Hindlimb muscle (tissue), 1 donor: ENCODE data around the gene GSTM2. TPM values are rescaled to one million over a fixed set of nuclear protein-coding genes. Genes with fewer than 3 reads are reported as not detected.

Experiments
- DNase-seq: peaks from one replicate; pipeline ENCODE4 v3.0.0-alpha.2; 2013
- polyA plus RNA-seq: library from polyadenylated mRNA; unstranded; fragments of 120-200 nt; gene quantifications from one replicate; pipeline ENCODE4 v1.2.1, GENCODE V29; 2013; ENCODE audit not compliant: insufficient read length

GSTM2 gene
- polyA plus RNA-seq = 157 TPM

DNA sequence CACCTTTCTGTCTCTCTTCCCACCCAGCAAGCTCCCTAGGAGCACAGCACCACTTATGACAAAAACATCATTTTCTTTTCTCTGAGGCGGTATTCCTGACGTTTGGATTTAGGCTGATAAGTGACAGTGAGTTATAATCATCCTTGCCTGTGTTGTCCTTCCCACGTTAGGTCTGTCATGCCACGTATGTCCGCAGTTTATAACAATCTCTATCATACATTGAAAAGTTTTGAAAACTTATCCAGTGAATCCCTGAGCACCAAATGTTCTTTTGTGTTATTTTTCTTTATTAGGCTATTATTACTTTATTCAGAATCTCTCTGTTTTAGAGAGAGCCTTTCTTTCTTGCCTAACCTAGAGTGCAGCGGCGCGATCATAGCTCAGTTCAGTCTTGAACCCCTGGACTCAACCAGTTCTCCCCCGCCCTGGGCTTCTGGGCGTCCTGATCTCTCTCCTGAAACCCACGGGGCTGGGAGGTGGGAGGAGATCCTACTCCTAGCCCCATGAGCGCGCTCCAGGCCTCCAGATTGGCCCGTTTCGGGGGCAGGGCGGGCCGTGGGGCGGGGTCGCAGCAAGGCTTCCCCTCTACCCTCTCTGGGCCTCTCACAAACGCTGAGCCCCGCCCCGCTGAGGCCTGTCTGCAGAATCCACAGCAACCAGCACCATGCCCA lies at the start of gene GSTM2:
GSTM2 (plus strand) TSS at position 606 of the 671 bp plus-strand sequence; CDS start at position 665, 59 bp downstream.
- DNase-seq = peak; percentile 94

DNA sequence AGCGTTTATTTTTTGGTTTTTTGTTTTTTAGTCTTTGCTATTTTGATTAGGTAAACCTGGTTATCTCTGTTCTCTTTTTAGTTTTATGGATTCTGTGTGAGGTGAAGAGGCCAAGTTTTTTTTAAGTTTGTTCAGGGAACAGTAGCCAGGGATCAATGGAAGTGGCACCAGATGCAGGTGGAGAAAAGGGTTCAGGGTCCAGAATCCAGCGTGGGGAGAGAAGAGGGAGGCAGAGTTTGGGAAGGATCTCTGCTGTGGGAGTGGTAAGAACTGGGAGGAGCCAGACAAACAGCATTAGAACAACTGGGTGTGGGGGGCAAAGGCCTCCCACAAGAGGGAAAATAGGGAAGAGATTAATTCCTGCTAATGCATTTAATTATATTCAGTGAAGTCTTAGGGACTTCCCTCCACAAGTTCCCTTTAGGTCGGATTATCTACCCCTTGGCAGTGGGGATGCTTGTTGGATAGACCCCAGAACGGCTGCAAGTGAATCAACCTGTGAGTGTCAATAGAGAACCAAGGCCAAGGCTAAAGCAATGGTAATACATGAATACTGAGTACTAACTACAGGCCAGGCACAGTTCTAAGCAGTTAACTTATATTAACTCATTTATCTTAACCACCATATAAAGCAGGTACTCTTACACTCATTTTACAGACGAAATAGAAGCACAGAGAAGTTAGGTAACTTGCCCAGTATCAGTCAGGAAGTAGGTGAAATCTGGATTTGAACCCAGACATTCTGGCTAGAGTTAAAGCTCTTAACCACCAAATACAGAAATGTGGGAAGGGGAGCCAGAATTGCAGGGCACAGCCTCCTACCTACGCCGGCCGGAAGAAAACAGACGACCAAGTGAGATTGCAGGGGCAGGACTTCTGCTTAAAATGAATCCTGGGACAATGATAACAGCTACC lies 48.9 kb upstream of the GSTM2 start:
- no peak for DNase-seq

DNA sequence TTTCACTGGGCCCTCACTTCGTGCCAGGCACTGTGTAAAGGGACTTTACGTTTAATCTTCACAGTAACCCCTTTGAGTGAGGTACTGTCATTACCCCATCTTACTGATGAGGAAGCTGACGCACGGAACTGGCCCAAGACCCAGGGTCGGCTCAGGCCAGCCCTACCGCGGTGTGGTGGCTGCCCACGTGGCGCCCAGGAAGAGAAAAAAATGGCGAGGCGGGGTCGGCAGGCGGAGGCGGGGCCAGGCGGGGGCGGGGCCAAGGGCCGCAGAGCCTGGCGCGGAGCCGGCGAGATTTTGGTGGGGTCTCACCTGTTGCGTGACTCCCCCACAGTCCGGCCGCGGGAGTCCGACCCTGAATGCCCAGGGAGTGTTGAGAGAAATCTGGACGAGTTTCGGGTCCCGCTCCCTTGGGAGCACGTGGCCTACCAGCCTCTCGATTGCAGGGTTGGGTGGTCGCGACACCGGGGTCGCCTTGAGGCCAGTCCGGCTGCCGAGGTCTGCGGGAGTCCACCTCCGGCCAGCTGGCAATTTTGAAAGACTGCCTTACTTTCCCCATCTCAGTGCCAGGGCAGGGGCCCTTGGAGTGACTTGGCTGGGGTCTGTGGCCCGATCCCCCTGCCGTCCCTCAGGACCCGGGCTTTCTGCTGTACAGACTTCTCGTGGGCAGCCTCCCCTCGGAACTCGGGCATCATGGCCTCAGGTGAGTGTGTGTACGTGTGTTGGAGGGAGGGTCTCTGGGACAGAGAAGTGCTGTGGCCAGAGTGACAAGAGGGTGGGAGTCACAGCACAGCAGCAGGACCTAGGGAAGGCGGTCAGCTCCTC lies 48.1 kb upstream of the GSTM2 start, which contains the start of the genes AMPD2 and GNAT2:
AMPD2 (plus strand) TSS at position 262 of the 825 bp plus-strand sequence. CDS start 1,339 bp downstream, outside the sequence.
GNAT2 (minus strand) TSS at position 41 of the 825 bp plus-strand sequence. CDS start 6,746 bp downstream, outside the sequence.
- DNase-seq = peak; percentile 83

DNA sequence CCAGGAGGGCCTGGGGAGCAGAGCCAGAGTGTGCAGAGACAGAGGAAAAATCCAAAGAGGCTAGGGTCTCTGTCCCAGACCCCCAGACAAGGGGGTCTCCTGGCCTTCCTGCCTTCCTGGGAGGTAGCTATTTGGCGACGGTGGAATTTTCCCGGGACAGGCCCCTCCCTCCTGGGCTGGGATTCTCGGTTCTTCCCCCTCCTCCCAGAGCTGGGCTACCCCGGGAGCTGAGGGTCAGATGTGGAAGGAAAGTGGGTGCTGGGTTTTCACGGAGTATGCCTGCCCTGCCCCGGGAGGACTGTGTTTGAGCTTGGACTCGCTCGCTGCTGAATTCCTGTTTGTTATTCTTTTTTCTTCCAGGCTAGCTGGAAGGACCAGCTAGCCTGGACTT lies 47.5 kb upstream of the GSTM2 start:
- peak; percentile 76 for DNase-seq

DNA sequence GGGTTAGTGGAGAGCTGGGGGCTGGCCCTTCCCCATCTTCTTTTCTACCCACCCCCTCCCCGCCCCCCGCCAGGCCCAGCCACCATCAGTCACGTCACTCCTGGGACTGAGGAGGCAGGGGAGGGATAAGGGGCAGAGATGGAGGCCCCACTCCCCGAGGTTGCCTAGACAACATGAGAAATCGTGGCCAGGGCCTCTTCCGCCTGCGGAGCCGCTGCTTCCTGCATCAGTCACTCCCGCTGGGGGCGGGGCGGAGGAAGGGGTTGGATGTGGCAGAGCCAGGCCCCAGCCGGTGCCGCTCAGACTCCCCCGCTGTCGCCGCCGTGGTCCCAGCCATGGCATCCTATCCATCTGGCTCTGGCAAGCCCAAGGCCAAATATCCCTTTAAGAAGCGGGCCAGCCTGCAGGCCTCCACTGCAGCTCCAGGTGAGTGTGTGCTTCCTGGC lies 47.0 kb upstream of the GSTM2 start:
- DNase-seq = peak; percentile 94

DNA sequence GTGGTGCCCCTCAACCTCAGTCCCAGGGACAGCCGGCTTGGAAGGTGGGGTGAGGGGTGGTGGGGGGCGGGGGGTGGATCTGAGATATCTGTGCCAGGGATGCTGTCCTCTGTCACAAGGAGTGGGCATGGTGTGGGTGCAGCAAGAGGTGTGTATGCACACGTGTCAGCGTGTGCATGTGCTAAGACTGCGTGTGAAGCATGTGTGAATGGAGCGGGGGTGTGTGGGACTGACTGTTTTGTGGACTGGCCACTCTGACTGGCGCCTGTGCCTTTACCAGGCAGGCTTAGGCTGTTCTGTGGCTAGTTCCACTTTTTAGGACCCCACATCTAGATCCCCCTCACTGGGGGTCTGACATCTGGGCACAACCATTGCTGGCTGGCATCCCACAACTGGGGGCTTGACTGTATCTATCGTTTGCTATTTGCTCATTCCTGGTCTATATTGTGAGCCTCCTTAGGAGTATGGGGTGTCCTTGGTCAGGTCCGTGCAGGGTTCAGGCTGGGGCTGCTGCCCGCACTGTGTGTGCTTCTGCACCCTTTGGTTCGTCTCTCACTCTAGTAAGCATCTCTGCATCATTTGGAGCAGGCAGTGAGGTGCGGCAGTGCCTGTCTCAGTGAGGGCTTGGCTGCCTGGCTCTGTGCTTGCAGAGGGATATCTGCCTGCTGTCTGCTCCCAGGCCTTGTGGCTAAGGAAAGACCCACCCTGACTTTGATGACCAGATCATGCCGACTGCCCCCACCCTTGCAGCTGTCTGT lies 46.3 kb upstream of the GSTM2 start:
- DNase-seq = no peak

DNA sequence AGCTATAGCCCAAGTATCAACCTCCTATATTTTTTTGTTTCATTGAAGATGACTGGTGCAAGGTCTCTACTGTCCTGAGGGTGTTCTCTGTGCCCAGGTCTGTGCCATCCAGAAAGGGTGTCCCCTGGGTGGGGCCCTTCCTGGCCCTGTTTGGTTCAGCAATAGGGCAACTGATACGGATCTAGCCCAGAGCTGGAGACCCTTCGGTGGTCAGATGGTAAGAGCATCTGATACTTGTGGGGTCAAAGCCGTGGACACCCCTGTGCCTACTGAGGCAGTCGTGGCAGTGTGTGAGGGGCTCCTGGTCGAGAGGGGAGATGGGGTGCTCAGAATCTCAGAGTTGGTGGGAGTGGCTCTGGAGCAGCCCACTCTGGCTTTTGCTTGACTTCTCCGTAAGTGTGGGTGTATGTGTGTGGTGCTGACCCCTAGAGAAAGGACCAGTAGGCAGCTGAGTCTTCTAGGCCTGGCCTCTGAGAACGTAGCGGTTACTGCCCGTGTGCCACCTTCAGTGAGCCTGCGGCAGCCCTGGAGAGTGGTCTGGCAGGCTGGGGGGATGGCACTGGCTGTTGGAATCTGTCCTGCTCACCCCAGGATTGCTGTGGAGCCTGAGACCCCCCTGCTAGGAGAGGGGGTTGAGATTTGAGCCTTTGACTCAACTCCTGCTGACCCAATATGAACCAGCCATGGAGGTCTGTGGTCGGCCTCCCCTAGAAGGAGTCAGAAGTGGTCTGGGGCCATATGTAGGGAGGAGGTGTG lies 45.5 kb upstream of the GSTM2 start:
- no peak for DNase-seq

DNA sequence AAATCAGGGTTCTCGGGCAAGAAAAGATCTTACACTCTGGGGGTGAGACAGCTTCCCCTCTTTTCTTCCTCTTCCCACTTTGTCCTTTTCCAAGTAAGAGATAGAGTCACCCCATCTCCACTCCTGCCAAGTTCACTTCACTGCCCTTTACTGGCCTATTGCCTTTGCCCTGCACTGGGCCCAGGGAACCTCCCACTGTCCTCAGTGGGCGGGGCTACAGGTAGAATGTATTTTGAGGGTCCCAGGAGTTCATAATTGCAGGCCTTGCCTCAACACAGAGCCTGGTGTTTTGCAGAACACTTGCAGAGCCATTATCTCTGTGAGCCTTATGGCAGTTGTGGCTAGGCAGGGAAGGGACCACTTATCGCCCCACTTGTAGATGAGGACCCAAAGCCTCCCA lies 45.0 kb upstream of the GSTM2 start:
- DNase-seq = no peak

DNA sequence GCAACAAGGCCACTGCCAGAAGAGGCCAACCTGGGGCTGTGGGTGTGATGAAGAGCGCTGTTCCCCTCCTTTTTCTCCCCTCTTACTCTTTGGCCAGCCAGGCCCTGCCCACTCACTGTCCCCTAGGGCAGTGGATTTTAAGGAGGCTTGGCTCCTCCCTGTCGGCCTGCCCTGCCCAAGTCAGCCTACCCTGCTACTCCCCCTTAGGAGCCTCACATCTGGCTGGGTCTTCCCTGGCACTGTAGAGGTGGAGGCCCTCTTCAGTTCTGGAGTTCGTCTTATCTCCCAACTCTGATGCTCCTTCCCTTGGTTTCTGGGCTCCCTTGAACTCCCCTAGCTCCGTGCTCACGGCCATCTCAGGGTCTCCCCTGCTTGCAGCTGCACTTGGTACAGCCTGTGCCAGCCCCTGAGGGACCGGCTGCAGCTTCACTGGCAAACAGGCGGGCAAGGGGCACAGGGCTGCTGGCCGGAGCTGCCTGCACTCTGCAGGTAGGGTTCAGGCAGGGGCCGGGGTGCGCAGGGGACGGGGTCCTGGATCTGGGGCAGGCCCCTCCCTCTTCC lies 44.2 kb upstream of the GSTM2 start:
- no peak for DNase-seq

DNA sequence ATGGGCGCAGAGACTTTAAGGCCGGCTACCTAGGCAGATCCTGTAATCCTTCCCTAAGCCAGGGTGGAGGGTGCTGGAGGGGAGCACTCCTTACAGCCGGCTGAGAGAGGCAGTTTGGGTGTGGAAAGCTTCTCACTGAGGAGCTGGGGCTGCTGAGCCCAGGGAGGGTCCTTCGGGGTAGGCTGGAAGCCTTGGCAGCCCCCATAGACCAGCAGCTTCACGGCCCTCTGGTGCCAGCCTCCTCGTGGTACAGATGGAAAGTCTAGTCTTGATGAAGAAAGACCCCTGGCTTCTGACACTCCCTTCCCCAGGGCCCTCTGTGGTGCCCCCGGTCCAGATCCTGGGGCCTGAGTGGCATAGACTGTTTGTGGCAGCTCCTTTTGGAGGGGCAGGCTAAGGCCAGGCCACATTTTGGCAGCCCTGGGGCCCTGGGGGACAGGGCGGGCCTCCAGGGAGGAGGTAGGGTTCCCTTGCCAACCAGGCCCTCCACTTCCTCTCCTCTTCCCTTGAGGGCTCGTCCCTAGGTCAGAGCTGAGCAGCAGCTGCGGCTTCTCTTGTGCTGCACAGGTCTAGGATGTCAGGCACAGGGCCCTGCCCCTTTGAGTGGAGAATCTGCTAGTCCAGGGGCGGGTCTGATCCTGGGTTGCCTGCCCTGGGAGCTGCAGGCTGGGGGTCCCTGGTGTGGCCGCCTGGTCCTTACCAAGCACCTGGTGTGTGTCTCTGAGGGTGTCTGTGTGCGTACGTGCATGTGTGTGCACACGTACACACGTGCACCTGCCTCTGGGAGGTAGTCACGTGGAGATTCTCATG lies 43.5 kb upstream of the GSTM2 start:
- DNase-seq = no peak

DNA sequence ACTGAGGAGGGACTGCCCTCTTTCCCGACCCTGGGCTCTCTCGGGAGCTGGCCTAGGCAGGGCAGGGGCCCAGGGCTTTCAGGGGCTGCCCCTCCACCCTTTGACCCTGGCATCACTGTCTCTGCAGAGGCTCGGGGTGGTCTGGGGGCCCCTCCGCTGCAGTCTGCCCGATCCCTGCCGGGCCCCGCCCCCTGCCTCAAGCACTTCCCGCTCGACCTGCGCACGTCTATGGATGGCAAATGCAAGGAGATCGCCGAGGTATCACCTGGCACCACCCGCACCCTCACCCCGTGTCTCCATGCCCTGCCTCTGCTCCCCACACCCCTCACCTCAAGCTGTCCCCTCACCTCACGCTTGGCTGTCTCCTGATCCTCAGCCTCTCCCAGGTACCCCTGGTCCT lies 42.7 kb upstream of the GSTM2 start:
- no peak for DNase-seq

DNA sequence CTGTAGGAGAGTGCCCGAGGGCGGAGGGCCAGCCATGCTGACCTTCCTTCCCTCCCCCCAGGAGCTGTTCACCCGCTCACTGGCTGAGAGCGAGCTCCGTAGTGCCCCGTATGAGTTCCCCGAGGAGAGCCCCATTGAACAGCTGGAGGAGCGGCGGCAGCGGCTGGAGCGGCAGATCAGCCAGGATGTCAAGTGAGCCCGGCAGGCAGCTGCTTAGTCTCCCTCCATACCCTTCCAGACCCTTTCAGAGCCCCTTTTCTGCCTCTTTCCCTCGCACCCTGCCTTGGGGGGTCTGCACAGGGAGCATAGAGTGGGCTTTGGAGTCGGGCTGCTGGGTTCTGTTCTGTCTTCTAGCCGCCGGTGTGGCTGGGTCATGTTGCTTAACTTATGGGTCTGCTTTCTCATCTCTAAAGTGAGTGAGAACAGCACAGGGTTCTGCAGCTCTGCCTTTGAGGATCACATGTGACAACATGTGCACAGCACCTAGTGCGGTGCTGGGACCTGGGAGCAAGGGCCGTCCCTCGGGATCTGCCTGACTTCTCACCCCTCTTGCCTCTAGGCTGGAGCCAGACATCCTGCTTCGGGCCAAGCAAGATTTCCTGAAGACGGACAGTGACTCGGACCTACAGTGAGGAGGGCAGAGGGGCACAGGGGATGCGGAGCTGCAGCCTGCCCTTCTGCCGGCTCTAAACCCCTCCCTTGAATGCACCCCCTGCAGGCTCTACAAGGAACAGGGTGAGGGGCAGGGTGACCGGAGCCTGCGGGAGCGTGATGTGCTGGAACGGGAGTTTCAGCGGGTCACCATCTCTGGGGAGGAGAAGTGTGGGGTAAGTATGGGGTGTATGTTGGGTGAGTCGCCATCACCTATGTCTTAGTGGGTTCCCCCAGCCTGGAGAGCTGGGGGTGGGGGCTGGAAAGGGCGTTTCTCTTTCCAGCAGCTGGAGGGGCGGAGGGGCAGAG lies 42.0 kb upstream of the GSTM2 start:
- DNase-seq = no peak

DNA sequence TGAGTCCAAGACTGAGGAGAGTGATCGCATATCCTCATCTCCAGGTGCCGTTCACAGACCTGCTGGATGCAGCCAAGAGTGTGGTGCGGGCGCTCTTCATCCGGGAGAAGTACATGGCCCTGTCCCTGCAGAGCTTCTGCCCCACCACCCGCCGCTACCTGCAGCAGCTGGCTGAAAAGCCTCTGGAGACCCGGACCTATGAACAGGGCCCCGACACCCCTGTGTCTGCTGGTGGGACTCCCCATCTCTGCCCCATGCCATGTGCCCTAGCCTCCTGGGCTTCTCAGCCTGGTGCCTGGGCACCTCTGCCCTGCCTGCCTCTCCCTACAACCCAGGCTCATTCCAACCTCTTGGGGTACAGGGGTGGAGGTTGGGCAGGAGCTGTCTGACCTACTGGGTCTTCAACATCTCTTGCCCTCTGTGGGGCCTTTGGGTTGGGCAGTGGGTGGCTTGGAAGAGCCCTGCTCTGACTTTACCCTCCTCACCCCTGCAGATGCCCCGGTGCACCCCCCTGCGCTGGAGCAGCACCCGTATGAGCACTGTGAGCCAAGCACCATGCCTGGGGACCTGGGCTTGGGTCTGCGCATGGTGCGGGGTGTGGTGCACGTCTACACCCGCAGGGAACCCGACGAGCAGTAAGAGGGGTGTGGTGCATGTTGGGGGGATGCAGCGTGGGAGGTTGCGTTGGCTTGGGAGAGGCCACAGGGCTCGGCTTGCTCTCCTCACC lies 41.0 kb upstream of the GSTM2 start:
- no peak for DNase-seq

DNA sequence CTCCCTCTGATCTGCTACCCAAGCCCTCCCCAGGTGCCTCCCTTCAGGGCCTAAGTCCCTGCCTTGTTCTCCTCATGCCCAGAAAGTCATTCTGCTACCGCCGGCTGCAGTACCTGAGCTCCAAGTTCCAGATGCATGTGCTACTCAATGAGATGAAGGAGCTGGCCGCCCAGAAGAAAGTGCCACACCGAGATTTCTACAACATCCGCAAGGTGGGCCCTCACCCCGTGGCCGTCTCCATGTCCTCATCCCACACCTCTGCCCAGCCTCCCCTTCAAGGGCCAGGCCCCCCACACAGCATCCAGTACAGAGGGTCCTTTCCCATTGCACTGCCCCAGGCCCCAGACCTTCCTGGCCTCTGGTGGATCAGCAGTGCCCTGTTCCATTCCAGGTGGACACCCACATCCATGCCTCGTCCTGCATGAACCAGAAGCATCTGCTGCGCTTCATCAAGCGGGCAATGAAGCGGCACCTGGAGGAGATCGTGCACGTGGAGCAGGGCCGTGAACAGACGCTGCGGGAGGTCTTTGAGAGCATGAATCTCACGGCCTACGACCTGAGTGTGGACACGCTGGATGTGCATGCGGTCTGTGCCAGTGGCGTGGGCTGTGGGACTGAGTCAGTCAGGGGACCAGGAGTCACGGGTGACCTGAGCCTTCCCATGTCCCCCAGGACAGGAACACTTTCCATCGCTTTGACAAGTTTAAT lies 40.0 kb upstream of the GSTM2 start:
- no peak for DNase-seq

DNA sequence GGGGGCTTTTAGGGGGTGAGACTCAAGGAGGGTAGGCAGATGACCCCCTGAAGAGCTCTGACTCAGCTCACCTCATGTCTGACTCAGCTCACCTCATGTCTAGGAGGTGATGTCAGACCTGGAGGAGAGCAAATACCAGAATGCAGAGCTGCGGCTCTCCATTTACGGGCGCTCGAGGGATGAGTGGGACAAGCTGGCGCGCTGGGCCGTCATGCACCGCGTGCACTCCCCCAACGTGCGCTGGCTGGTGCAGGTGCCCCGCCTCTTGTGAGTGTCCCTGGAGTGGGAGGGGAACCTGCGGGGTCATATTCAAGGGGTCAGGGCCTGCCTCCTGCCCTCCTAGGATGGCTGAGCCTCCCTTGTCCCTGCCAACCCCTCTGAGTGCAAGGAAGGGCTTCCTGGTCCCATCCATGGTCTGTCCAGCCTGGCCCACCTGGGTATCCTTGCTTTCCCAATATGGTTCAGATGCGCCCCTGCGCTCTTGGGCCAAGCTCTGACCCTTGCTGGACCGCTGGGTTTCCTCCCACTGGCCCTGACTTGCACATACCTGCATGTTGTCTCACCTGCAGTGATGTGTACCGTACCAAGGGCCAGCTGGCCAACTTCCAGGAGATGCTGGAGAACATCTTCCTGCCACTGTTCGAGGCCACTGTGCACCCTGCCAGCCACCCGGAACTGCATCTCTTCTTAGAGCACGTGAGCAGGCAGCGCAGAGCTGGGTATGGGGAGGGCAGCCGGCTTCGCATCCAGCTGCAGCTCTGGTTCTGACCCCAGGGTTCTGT lies 39.1 kb upstream of the GSTM2 start:
- no peak for DNase-seq

DNA sequence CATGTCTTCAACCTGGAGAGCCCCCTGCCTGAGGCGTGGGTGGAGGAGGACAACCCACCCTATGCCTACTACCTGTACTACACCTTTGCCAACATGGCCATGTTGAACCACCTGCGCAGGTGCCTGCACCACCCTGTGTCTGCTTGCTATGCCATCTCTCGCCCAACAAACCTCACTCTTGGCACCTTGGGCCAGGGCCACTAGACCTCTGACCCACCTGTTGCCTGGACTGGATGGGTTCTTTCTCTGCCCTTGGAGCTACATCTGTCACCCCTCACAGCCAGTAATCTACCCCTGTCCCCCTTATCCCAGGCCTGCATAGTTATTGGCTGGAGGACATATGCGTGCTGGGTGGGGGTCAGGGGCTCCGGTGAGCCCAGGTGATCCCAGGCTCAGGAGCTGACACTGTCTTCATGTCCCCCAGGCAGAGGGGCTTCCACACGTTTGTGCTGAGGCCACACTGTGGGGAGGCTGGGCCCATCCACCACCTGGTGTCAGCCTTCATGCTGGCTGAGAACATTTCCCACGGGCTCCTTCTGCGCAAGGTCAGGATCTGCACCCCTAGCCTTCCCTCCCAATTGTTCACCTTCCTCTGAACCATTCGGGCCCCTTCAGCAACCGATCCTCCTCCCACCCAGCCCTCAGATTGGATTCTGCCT lies 38.4 kb upstream of the GSTM2 start:
- no peak for DNase-seq
